Stimulated activated CD4-positive, alpha-beta T cell treated with anti-CD3 and anti-CD28 coated beads, Interleukin-12 subunit alpha, Interleukin-12 subunit beta, amount 100 ng/mL, for 48 hours (primary cell): ENCODE measurements around the gene CABLES2.

Experiments used
- DNase-seq, 3 donors: peaks; one replicate each; pipeline ENCODE4 v3.0.0-alpha.2; 2020; ENCODE audit warnings: low read depth in 2 of 3, low spot score in 1 of 3

CABLES2 gene

DNA sequence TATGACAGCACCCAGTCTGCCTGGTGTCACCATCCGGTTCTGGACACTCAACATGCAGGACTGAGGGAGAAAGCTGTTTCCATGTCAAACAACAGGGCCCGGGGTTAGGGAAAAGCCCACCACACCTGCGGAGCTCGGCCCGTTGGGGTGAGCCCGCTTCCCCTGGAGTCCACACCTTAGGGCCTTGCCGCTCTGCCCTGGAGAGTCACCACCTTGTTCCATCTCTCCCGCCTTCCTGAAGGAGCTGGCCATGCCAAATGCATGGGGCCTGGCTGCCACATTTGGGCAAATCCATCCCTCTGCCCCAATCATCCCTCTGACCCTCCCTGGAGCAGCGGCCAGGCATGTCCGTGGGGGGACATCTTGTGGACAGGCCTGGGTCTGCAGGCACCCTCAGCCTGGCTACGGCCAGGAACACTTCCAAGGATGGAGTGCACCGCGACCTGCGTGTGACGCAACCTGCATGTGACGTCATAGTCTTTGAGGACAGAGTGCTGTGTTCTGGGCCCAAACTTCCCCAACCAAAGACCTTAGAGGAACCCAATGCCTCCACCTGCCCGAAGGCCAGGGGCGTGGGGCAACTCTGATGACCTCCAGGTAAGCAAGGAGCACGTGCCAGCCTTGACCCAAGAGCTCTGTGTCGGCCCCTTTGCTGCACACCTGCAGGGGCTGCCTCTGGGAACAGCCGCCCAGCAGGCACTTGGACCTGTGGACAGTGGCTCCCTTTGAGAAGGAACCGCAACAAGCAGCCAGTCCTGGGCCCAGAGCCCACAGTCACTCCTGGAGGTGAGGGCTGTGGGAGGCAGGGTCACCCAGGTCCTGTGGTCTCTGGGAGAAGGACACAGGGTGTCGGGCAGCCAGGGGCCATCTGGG lies 1.7 kb downstream of the CABLES2 start:
- DNase-seq = no peak

DNA sequence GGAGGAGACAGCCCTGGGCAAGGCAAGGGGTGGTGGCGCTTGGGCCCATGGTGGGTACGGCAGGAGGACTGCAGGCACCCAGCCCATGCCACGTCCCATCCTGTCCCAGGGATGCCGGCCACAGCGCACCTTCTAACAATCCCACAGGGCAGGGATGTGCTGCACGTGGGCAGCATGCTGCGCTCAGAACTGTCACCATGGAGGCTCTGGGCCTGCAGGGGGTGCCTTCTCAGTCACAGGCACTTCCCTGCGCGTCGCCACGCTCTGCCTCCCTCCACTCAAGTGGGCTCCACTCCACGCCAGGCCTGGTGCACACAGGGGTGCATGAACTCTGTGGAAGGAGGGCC lies 2.4 kb downstream of the CABLES2 start:
- DNase-seq = no peak

DNA sequence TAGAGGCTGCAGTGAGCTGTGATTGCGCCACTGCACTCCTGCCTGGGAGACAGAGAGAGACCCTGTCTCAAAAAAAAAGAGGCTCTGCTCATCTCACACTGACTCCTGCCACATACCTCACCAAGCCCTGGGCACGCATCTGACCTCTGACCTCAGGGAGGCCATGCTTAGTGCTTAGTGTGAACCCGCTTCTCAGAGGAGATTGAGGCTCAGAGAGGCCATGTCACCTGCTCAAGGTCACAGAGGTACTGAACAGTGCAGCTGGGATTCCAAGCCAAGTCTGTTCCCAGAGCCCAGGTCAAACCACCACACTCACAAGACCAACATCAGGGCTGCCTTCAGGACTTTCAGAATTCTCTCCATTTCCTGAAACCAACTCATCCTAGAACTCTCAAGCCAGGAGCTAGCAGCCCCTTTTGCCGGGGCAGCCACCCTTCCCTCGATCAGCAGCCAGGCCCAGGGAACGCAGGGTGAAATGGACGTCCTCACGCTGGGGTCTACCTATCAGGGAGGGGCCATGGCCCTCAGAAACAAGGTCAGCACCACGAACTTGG lies 2.9 kb downstream of the CABLES2 start:
- no peak for DNase-seq

DNA sequence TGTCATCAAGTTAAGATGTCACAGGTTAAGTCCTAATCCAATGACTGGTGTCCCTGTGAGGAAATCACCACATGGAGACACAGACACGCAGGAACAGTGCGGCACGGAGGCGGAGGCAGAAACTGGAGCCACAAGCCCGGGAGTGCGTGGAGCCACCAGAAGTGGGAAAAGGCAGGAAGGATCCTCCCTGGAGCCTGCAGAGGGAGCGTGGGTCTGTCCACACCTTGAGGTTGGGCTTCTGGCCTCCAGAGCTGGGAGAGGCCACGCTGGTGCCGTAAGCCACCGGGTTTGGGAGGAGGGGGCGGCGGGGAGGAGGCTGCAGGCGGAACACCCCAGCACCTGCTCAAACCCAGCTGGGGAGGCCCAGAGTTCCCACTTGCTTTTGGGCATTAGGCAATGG lies 3.8 kb downstream of the CABLES2 start:
- no peak for DNase-seq

DNA sequence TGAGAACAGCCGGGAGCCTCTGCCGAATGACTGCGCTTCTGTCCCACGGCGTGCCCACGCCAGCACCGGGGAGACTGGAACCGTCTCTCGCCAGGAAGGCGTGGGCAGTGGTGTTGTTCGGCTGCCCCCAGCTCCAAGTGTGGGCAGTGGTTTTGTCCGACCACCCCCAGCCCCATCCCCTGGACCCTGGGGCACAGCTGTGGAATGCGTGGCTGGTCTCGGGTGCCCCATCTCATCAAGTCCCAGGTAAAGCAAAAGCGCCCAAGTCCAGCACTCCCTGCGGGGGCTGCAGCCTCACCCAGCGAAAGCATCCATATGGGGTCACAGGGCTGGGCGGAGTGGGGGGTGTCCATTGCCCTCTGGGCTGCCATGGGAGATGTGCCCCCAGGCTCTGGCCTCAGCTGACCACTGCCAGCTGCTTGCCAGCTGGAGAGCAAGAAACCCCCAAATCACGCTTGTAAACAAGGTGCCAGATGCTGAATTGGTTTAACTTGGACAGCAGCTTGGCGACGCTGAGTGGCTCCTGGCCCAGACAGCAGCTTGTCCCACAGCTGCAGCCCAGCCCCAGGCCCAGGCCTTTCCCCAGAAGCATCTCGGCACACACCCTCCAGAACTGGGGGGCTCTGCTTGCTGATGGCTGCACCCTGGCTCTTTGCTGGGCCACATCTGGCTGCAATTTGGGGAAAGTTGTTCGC lies 4.5 kb downstream of the CABLES2 start:
- DNase-seq = no peak

DNA sequence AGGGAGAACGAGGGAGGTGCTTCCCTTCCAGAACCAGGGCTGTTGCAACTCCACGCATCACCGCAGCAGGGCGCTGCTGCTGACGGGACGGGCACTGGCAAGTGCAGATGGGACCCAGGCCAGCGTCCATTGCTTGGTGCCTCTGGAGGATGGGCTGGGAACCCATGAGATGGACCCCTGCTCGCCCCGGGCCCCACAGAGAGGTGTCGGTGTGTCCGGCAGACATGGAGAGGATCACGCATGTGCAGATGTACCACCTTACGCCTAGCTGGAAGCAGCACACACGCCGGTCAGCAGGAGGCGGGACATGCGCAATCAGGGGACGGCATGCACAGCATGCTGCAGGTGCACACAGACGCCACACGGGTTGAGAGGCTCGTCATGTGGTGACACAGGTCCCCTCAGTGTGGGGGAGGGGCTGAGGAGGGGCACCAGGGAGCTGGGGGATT lies 5.7 kb downstream of the CABLES2 start:
- no peak for DNase-seq

DNA sequence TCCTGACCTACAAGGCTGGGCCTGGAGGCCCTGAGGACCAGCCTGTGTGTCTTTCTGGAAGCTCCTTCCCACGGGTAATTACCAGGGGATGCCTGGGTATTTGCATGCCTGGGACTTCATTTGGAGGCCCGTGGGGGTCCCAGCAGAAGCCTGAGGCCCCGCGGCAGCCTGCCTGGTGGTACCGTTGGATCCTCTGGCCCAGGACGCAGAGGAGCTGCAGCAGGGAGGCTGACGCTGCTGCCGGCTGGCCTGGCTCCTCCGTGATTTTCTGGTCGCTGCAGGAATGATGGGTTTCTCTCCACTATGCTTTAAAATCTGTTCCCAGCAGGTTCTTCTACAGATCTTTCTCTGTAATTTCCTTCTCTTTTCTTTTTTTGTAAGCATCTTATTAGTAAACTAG lies 6.5 kb downstream of the CABLES2 start:
- DNase-seq = no peak

DNA sequence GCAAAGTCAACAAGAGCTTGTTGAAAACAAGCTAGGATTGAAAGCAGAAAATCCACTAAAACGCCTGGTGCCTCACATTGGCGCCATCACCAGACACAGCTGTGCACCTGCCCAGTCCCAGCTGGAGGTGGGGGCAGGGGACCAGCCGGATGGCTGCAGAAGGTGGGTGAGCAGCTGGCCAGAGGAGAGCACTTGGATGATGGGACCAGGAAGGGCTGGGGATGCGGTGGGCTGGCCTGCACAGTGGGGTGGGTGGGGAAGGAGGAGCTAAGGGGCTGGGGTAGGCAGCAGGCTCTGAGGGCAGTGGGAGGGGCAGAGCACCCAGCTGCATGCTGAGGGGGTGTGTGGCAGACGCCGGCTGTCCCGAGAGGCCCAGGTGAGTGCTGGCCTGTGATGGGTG lies 7.1 kb downstream of the CABLES2 start:
- DNase-seq = no peak

DNA sequence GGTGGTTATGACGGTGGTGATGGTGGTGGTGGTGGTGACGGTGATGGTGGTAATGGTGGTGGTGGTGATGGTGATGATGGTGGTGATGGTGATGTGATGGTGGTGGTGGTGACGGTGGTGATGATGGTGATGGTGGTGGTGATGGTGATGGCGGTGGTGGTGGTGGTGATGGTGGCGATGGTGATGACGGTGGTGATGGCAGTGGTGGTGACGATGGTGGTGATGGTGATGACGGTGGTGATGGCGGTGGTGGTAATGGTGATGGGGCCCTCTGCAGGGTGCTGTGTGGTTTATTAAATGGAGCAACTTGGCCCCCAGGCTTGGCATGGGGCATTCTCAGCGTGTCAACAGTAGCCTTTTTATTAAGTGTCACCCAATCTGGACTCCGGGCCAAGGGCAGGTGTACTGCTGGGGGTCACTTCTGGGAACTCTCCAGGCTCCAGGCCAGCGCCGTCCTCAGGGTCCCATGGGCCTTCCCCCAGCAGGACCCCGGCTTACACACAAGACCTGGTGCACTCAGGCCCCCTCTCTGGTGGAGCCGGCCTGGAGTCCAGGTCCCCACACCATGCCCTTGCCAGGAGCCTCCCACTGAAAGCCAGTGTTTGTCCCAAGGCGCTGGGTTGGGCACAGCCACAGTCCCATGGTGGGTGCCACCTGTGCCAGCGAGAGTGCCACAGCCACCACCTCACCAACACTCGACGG lies 8.8 kb downstream of the CABLES2 start:
- DNase-seq = no peak

DNA sequence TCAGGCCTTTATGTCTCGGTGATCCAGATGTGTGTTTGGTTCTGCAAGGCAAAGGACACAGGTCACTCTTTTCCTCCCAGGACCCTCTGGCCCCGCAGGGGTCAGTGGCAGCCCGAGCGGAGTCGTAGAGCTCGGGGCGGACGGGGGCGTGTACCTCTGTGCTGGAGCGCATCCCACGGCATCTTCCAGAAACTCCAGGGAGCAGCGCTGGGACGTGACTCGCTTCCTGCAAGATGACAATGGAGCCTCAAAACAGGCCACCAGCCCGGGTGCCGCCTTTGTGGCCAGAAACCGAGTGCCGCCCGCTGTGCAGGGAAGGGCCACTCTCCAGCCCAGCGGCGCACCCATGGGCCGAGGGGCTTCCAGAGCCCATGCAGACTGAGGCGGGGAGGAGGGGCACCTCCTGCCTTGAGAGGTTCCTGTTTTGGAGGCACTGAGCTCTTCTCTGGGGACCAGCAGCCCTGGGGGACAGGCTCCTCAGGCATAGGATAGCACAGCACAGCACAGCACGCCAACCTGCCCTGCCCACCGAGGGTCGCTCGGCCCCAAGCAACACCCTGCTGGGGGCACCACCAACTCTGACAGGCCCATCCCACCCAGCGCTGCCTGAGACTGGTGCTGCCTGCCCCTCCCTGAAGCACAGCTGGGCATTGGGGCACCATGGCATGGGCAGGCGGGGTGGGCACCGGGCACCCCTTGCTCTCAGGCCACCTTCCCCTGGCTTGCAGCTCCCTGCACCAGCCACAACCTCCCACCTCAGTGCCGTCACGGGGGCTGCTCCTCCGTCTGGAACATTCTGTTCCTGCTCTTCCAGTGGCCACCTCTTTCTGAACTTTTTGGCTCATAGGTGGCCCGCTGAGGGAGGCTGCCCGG lies 10.5 kb downstream of the CABLES2 start:
- no peak for DNase-seq

DNA sequence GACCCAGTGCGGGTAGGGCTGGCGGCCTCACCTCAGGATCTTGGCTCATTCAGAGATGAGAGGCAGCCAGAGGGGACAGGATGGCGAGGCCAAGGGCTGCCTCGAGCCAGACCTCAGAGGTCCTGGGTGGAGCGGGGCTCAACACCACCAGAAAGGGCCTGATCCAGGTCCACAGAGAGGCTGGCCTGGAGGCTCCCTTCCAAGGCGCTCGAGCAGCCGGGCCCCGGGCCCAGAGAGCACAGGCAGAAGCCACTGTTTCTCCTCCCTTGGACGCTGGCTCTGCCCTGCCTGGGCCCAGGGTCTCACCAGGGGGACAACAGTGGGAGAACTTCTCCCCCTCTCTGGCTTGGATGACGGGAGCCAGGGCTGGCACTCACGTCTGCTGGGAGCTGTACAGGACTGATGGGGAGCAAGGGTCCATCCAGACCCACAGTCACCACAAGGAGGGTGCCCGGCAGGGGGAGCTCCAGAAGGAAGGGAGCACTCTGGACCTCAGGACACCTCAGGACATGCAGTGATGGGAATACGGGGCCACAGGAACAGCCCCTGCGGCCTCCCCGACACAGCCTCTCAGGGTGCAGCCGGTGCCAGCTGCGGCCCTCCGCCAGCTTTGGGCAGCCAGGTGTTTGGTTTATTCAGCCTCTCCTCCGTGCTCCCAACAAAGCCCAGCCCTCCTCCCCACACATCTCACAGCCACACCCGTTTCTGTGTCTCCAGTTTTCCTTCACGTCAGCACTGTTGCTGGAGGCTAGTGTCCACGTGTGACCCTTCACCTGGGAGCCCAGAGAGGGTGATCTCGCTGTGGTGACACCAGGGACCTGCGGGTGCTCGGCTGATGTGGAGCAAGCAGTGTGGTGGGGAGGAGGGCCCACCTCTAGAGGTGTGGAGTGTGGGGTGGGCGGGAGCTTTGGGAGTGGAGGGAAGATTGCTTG lies 11.5 kb downstream of the CABLES2 start:
- no peak for DNase-seq

DNA sequence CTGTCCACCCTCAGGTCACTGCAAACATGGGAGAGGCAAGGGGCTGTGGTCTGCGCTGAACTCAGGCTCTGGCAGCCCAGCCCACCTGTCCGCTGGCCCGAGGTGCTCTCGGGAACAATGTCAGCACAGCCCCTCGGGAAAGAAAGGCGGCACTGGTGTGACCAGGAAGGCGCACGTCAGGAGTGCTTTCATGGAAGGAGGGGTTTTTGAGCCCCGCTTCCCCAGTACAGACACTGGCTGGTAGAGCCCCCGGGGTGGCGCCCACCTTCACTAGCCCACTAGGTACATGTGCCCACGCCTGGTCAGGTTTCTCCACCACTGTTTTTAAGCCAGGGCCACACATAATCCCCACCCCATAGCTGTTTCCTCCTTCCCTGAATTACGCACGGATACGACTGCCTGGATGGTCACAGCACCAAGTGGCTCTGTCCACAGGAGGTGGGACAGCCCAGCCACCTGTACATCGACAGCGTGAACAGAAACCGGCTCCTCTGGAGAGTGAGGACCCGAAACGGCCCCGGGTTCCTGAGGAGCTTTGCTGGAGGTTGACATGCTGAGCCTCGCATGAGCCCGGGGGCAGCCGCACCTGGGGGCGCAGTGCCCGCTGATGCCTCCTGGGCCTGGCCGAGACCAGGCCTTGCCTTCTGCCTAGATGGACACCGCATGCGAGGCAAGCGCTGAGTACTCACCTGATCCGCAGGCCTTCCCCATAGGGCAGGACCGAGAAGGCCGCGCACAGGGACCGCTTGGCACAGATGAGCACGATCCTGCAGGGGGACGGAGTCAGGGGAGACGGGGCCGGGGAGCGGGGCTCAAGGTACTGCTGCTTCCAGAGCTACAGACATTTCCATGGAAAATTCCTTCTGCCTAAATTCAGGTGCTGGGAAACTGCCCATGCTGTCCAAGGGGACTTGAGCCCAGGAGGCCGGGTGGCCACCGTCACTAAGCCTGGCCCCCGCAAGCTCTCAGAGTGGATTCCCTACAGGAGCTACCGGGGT lies 12.5 kb downstream of the CABLES2 start:
- DNase-seq = no peak

DNA sequence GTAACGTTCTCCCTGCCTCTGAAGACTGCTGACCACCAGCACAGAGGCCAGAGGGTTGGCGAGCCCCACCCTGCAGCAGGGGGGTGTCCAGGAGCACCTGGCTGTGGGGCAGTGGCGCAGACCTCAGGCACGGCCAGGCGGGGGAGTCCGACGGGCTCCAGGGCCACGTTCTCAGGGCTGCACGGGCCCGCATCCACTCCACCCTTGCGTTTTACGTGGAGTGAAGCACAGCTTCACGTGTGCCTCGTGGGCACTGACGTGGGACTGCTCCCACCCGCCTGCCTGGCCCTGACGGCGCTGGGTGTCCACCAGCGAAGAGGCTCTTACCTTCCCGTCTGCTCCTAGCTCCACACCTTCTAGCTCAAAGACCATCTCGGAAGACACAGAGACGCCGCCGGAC lies 13.3 kb downstream of the CABLES2 start:
- DNase-seq = no peak

DNA sequence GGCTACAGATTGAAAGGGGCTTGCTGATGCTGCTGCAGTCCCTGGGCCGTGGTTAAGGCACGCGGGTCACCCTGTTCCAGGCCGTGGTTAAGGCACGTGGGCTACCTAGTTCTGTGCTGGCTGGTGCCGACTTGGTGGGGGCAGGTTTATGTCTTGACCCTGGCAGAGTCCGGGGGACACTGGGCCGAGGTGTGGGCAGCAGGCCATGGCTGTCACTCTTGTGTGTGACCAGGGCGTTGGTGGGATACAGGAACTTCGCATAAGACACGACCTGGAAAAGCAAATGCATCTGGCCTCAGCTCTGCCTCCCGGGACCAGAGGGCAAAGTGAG lies 13.8 kb downstream of the CABLES2 start:
- no peak for DNase-seq

DNA sequence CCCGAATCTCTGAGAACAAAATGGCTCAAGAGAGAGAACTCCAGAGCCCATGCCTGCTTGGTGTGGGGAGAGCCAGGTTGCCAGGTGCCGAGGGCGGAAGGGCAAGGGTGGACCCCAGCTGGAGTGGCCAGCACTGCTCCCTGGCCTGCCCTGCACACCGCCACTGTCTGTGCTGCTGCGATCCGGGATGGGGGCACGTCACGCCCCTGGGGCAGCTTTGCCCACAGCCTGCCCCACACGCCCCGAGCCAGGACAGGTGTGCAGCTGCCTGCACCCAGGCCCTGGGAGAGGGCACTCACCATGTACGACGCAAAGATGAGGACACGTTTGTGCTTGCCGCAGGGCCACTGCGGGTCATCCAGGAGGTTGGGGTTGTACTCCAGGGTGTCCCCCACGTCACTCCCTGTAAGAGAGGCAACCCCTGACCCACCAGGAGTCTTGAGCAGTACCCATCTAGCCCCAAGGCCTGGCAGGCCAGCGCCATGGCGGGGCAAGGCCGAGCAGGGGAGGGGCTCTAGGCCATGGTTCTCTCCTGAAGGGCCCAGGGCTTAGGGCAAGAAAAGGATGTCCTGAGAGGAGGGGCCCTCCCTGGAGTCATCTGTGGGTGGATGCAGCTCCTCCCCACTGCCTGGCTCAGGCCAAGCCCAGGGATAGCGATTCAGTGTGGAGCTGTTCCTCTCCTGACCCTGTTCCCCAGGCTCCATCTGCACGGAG lies 14.3 kb downstream of the CABLES2 start:
- no peak for DNase-seq

DNA sequence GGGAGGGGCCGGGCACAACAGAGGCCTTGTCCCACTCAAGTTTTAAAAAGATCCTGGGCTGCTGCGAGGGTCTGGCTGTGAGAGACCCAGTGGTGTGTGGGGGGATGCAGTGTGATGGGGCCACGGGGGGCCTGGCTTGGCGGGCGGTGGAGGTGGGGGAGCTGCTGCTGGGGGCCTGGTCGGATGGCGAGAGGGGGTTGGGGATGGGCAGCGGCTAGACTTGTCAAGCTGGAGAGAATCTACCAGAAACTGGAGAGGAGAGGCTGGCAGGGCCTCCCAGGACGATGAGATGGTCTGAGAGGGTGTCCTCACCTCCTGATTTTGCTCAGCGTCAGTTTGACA lies 15.0 kb downstream of the CABLES2 start:
- no peak for DNase-seq

DNA sequence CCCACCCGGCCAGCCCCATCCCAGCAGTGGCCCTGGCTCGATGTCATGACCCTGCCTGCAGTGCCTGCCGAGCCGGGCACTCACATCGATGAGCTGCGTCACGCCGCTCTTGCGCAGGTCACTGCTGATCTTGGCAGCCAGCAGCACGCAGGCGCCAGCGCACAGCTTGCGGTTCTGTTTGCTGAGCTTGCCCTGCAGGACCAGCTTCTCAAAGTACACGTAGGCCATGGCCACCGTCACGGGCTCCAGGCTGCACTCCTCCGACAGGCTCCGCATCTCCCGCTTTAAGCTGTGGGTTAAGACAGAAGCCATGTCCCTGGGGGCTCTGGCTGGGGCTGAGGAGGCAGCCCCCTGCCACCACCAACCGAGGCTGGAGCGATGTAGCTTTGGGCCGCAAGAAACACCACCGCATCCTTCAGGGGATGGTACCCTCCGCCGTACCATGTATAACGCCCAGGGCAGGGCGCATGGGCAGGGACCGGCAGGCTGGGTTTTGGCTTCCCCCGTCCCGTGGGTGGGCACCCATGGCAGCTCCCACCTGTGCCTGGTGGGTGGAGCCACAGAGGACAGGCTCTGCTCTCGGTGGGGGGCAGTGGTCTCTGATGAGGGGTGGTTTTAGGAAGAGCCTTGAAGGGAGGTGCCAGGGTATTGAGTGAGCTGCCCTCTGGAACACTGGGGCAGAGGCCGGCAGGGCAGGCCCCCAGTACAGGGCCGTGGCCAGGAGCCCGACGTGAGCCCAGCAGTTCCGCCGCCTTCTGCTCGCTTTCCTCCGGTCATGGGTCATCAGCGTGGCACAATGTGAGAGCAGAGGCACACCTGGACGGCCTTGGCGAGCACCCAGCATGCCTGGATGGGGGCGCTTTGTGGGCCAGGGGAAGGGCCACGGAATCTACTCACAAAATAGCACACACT lies 15.7 kb downstream of the CABLES2 start:
- DNase-seq = no peak
